ENCODE results near the gene NCS1.

Gene NCS1

DNA sequence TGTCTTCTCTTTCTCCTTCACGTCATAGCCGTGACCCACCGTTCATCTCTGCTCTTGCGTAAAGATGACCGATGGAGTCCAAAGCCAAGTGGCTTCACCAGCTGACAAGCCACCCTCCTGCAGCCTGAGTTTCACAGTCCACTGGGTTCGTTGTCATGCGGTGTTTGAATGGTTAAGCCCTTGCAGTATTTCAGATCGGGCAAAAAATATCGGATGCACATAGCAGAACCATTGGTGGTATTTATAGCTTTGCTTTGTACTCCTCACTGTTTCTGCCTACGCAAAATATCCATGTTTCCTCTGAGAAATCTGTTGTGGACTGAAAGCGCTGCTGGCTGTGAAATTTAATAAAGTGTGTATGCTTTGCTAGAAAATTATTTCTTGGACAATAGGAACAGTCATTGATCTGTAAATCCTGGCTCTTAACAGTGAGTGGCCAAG is 34.5 kb upstream of the NCS1 start:
- H3K9ac ChIP-seq (ENCODE audit: low read depth, low read length, poor library complexity, severe bottlenecking), result no peak overlapping the region
- no peak overlapping the region for H3K4me3 ChIP-seq (ENCODE audit: low read length, poor library complexity, severe bottlenecking)
- no peaks in the 10 kb centered on the region for H4K20me1 ChIP-seq (ENCODE audit: insufficient read depth, low read length, poor library complexity, severe bottlenecking)
- TF ChIP-seq EZH2phosphoT487 (IDR thresholded peaks at IDR 0.05; ENCODE audit: borderline replicate concordance), result no peak
- TF ChIP-seq, protein P1, sequence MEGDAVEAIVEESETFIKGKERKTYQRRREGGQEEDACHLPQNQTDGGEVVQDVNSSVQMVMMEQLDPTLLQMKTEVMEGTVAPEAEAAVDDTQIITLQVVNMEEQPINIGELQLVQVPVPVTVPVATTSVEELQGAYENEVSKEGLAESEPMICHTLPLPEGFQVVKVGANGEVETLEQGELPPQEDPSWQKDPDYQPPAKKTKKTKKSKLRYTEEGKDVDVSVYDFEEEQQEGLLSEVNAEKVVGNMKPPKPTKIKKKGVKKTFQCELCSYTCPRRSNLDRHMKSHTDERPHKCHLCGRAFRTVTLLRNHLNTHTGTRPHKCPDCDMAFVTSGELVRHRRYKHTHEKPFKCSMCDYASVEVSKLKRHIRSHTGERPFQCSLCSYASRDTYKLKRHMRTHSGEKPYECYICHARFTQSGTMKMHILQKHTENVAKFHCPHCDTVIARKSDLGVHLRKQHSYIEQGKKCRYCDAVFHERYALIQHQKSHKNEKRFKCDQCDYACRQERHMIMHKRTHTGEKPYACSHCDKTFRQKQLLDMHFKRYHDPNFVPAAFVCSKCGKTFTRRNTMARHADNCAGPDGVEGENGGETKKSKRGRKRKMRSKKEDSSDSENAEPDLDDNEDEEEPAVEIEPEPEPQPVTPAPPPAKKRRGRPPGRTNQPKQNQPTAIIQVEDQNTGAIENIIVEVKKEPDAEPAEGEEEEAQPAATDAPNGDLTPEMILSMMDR (conservative IDR thresholded peaks at IDR 0.05; ENCODE audit: low read length), result no peak
- H3K79me2 ChIP-seq (ENCODE audit: insufficient read depth, low read length), result no peaks in the 10 kb centered on the region
- no peaks in the 10 kb centered on the region for H3K9me2 ChIP-seq (replicated peaks; ENCODE audit: low read depth, low read length)
- H3K4me2 ChIP-seq (ENCODE audit: low read depth, low read length, poor library complexity, severe bottlenecking), result no peak overlapping the region
- H3K27me3 ChIP-seq (ENCODE audit: insufficient read depth, low read length, poor library complexity, severe bottlenecking), result no peaks in the 10 kb centered on the region
- H3F3A ChIP-seq (ENCODE audit: low read depth), result no peaks in the 10 kb centered on the region
- peaks cover 7% of the 10 kb centered on the region for H3K4me1 ChIP-seq (ENCODE audit: insufficient read depth, low read length, poor library complexity, severe bottlenecking)
- no peak overlapping the region for H2AFZ ChIP-seq (ENCODE audit: low read length)
- no peaks in the 10 kb centered on the region for H3K9me3 ChIP-seq (ENCODE audit: insufficient read depth, low read depth, low read length)
- H3K36me3 ChIP-seq (ENCODE audit: insufficient read depth, low read length), result no peaks in the 10 kb centered on the region

DNA sequence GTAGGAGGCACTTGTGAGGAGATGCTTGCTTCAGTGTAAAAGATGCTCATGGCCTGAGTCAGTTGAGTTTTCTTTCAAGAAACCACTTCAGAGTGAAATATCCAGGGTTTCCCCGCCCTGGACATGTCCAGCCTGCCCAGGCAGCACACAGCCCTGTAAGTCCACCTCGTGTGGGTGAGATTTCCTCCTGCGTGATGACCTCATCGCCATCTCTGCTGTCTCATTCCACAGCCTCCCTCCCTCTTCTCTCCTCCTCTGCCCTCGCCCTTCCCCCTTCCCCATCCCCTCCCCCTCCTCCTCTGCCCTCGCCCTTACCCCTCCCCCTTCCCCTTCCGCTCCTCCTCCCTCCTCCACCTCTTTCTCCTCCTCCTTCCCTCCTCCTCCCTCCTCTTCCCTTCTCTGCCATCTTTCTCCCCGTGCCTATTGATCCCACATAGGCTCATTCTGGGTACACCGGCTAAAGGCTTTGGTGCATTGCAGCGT is 34.0 kb upstream of the NCS1 start:
- H3F3A ChIP-seq (ENCODE audit: low read depth), result no peaks in the 10 kb centered on the region
- H3K4me2 ChIP-seq (ENCODE audit: low read depth, low read length, poor library complexity, severe bottlenecking), result no peak overlapping the region
- H3K9ac ChIP-seq (ENCODE audit: low read depth, low read length, poor library complexity, severe bottlenecking), result no peak overlapping the region
- no peak overlapping the region for H2AFZ ChIP-seq (ENCODE audit: low read length)
- H4K20me1 ChIP-seq (ENCODE audit: insufficient read depth, low read length, poor library complexity, severe bottlenecking), result no peaks in the 10 kb centered on the region
- H3K9me2 ChIP-seq (replicated peaks; ENCODE audit: low read depth, low read length), result no peaks in the 10 kb centered on the region
- no peaks in the 10 kb centered on the region for H3K27me3 ChIP-seq (ENCODE audit: insufficient read depth, low read length, poor library complexity, severe bottlenecking)
- no peaks in the 10 kb centered on the region for H3K79me2 ChIP-seq (ENCODE audit: insufficient read depth, low read length)
- no peak overlapping the region for H3K4me3 ChIP-seq (ENCODE audit: low read length, poor library complexity, severe bottlenecking)
- H3K36me3 ChIP-seq (ENCODE audit: insufficient read depth, low read length), result no peaks in the 10 kb centered on the region
- no peak for TF ChIP-seq EZH2phosphoT487 (IDR thresholded peaks at IDR 0.05; ENCODE audit: borderline replicate concordance)
- TF ChIP-seq, protein P1 (conservative IDR thresholded peaks at IDR 0.05; ENCODE audit: low read length), result no peak
- H3K9me3 ChIP-seq (ENCODE audit: insufficient read depth, low read depth, low read length), result no peaks in the 10 kb centered on the region
- peaks cover 7% of the 10 kb centered on the region for H3K4me1 ChIP-seq (ENCODE audit: insufficient read depth, low read length, poor library complexity, severe bottlenecking)

DNA sequence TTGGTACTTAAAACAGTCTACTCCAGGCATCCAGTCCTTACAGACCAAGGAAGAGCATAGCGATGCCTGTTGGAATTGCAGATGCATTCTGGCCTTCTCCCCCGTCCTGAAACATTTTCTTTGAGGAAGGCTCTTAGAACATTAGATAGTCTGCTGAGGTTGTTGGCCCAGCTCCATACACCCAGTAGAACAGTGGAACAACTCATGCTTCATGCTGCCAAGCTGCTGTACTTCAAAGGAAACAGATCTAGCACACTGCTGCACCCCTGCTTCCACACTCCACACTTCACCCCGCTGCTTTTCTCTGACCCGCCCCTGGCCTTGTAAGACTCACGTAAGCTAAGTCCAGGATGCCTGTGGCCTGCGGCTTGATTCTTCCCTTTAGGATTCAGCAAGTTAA is 33.4 kb upstream of the NCS1 start:
- no peak overlapping the region for H3K9ac ChIP-seq (ENCODE audit: low read depth, low read length, poor library complexity, severe bottlenecking)
- no peak overlapping the region for H2AFZ ChIP-seq (ENCODE audit: low read length)
- no peak overlapping the region for H3K4me3 ChIP-seq (ENCODE audit: low read length, poor library complexity, severe bottlenecking)
- H3K9me3 ChIP-seq (ENCODE audit: insufficient read depth, low read depth, low read length), result no peaks in the 10 kb centered on the region
- no peaks in the 10 kb centered on the region for H3K79me2 ChIP-seq (ENCODE audit: insufficient read depth, low read length)
- H3K4me1 ChIP-seq (ENCODE audit: insufficient read depth, low read length, poor library complexity, severe bottlenecking), result peaks cover 7% of the 10 kb centered on the region
- no peaks in the 10 kb centered on the region for H3K9me2 ChIP-seq (replicated peaks; ENCODE audit: low read depth, low read length)
- no peaks in the 10 kb centered on the region for H3F3A ChIP-seq (ENCODE audit: low read depth)
- H3K36me3 ChIP-seq (ENCODE audit: insufficient read depth, low read length), result no peaks in the 10 kb centered on the region
- H3K4me2 ChIP-seq (ENCODE audit: low read depth, low read length, poor library complexity, severe bottlenecking), result no peak overlapping the region
- TF ChIP-seq, protein P1 (conservative IDR thresholded peaks at IDR 0.05; ENCODE audit: low read length), result no peak
- TF ChIP-seq EZH2phosphoT487 (IDR thresholded peaks at IDR 0.05; ENCODE audit: borderline replicate concordance), result no peak
- H4K20me1 ChIP-seq (ENCODE audit: insufficient read depth, low read length, poor library complexity, severe bottlenecking), result no peaks in the 10 kb centered on the region
- H3K27me3 ChIP-seq (ENCODE audit: insufficient read depth, low read length, poor library complexity, severe bottlenecking), result no peaks in the 10 kb centered on the region

All from Loucy (cell line).